Measurements from ENCODE around the gene ACOT11.

GRCh38 chr1:54614024-54614423, 66.0 kb downstream of the ACOT11 start:
- no peak for TF ChIP-seq CTCF (IDR thresholded peaks at IDR 0.05)
- TF ChIP-seq EP300 (IDR thresholded peaks at IDR 0.05) = no peak
- no peak for TF ChIP-seq POLR2A (IDR thresholded peaks at IDR 0.05; ENCODE audit: low read depth)
- TF ChIP-seq POLR2AphosphoS5 (IDR thresholded peaks at IDR 0.05) = no peak
